HK-2 (cell line): ENCODE data around the gene ADAMTS2.
"Not testable (repeated sequence)": the region's sequence is repeated elsewhere in the genome, so short reads cannot be mapped to it uniquely, and the experiment has no call there.

Source experiments
- DNase-seq: peaks from one replicate; pipeline ENCODE4 v3.0.0-alpha.2; 2018; ENCODE audit not compliant: unreplicated experiment

The ADAMTS2 gene

GRCh38 chr5:179325296-179326031 lies 19.8 kb downstream of the ADAMTS2 start:
- DNase-seq, result no peak

GRCh38 chr5:179324760-179325295 lies 20.4 kb downstream of the ADAMTS2 start:
- no peak for DNase-seq

- DNase-seq, result not testable (repeated sequence)
Measured at GRCh38 chr5:179324316-179324715, 20.9 kb downstream of the ADAMTS2 start.

GRCh38 chr5:179323026-179323870 lies 22.0 kb downstream of the ADAMTS2 start:
- no peak for DNase-seq

GRCh38 chr5:179322071-179323025 lies 22.9 kb downstream of the ADAMTS2 start:
- no peak for DNase-seq

- DNase-seq, result no peak
Measured at GRCh38 chr5:179321206-179321987, 23.9 kb downstream of the ADAMTS2 start.

GRCh38 chr5:179319741-179320281 lies 25.4 kb downstream of the ADAMTS2 start:
- no peak for DNase-seq

- DNase-seq, result no peak
Measured at GRCh38 chr5:179319123-179319522, 26.1 kb downstream of the ADAMTS2 start.

GRCh38 chr5:179318221-179318955 lies 26.9 kb downstream of the ADAMTS2 start:
- no peak for DNase-seq

- DNase-seq, result no peak
Measured at GRCh38 chr5:179317411-179318220, 27.6 kb downstream of the ADAMTS2 start.

- no peak for DNase-seq
Measured at GRCh38 chr5:179316982-179317381, 28.3 kb downstream of the ADAMTS2 start.

GRCh38 chr5:179316111-179316551 lies 29.1 kb downstream of the ADAMTS2 start:
- DNase-seq, result no peak

- no peak for DNase-seq
Measured at GRCh38 chr5:179315356-179315890, 29.8 kb downstream of the ADAMTS2 start.

- DNase-seq, result no peak
Measured at GRCh38 chr5:179314606-179315355, 30.5 kb downstream of the ADAMTS2 start.

- no peak for DNase-seq
Measured at GRCh38 chr5:179313849-179314521, 31.3 kb downstream of the ADAMTS2 start.

- DNase-seq, result no peak
Measured at GRCh38 chr5:179312557-179313235, 32.6 kb downstream of the ADAMTS2 start.

- DNase-seq, result no peak
Measured at GRCh38 chr5:179311581-179311980, 33.7 kb downstream of the ADAMTS2 start.
